Embryonic facial prominence (tissue), 1 donor: Measurements from ENCODE around the gene IFT57.
A peak's percentile ranks its signal among the peaks of the same experiment; 100 is the strongest.
"Not testable (repeated sequence)": the region's sequence is repeated elsewhere in the genome, so short reads cannot be mapped to it uniquely, and the experiment has no call there.

Experiments used
- DNase-seq: peaks from one replicate; pipeline ENCODE4 v3.0.0-alpha.2; 2016; ENCODE audit errors: extremely low spot score

Gene IFT57

GRCh38 chr3:108221911-108222852 is at the start of gene IFT57:
Gene IFT57 (minus strand): TSS chr3:108222424. CDS start chr3:108222322, 102 bp downstream.
- DNase-seq = peak; percentile 98

- no peak for DNase-seq
Measured at GRCh38 chr3:108271626-108272025, 49.4 kb upstream of the IFT57 start.

GRCh38 chr3:108268235-108268634 is 46.0 kb upstream of the IFT57 start:
- not testable (repeated sequence) for DNase-seq

- DNase-seq = not testable (repeated sequence)
Measured at GRCh38 chr3:108264534-108265298, 42.5 kb upstream of the IFT57 start.

GRCh38 chr3:108255131-108255530 is 32.9 kb upstream of the IFT57 start:
- DNase-seq = no peak

GRCh38 chr3:108251844-108252243 is 29.6 kb upstream of the IFT57 start:
- no peak for DNase-seq

GRCh38 chr3:108251265-108251664 is 29.0 kb upstream of the IFT57 start:
- no peak for DNase-seq

- no peak for DNase-seq
Measured at GRCh38 chr3:108250626-108251025, 28.4 kb upstream of the IFT57 start.

GRCh38 chr3:108243243-108243642 is 21.0 kb upstream of the IFT57 start:
- DNase-seq = no peak

GRCh38 chr3:108242776-108243175 is 20.6 kb upstream of the IFT57 start:
- DNase-seq = no peak

GRCh38 chr3:108241721-108242120 is 19.5 kb upstream of the IFT57 start:
- DNase-seq = no peak

- no peak for DNase-seq
Measured at GRCh38 chr3:108241146-108241545, 18.9 kb upstream of the IFT57 start.

- no peak for DNase-seq
Measured at GRCh38 chr3:108239082-108239481, 16.9 kb upstream of the IFT57 start.

GRCh38 chr3:108235290-108235689 is 13.1 kb upstream of the IFT57 start:
- DNase-seq = no peak

- DNase-seq = no peak
Measured at GRCh38 chr3:108234387-108234957, 12.2 kb upstream of the IFT57 start.

GRCh38 chr3:108228286-108228685 is 6.1 kb upstream of the IFT57 start:
- DNase-seq = no peak

- no peak for DNase-seq
Measured at GRCh38 chr3:108227131-108227530, 4.9 kb upstream of the IFT57 start.

- DNase-seq = no peak
Measured at GRCh38 chr3:108225221-108225620, 3.0 kb upstream of the IFT57 start.

GRCh38 chr3:108223928-108224327 is 1.7 kb upstream of the IFT57 start:
- peak; percentile 19 for DNase-seq

- no peak for DNase-seq
Measured at GRCh38 chr3:108222853-108223565, 785 bp upstream of the IFT57 start.

GRCh38 chr3:108221393-108221792 is 831 bp downstream of the IFT57 start:
- DNase-seq = no peak

GRCh38 chr3:108219336-108219735 is 2.9 kb downstream of the IFT57 start:
- DNase-seq = no peak
